SJCRH30 (cell line): ENCODE data around the gene ERCC4. TPM values are rescaled to one million over a fixed set of nuclear protein-coding genes. Genes with fewer than 3 reads are reported as not detected.
A peak's percentile ranks its signal among the peaks of the same experiment; 100 is the strongest.
"Not testable (repeated sequence)": the region's sequence is repeated elsewhere in the genome, so short reads cannot be mapped to it uniquely, and the experiment has no call there.

Experiments used
- DNase-seq, 2 experiments: peaks; one replicate each; pipeline ENCODE4 v3.0.0-alpha.2; 2015 to 2020
- H3K27ac ChIP-seq: fragments of 250-450 bp; sonication (Bioruptor Pico); 2 replicates; pipeline ENCODE4 v1.5.1; 2020; ENCODE audit warnings: mild to moderate bottlenecking, moderate library complexity
- H3K27me3 ChIP-seq: fragments of 250-450 bp; sonication (Bioruptor Pico); 2 replicates; pipeline ENCODE4 v1.5.1; 2020; ENCODE audit warnings: mild to moderate bottlenecking, moderate library complexity
- H3K36me3 ChIP-seq: fragments of 250-450 bp; sonication (Bioruptor Pico); 2 replicates; pipeline ENCODE4 v1.5.1; 2020; ENCODE audit warnings: mild to moderate bottlenecking, moderate library complexity
- H3K4me1 ChIP-seq: fragments of 250-450 bp; sonication (Bioruptor Pico); 2 replicates; pipeline ENCODE4 v1.5.1; 2020; ENCODE audit warnings: mild to moderate bottlenecking, moderate library complexity
- H3K4me3 ChIP-seq: fragments of 250-450 bp; sonication (Bioruptor Pico); 2 replicates; pipeline ENCODE4 v1.5.1; 2020; ENCODE audit warnings: mild to moderate bottlenecking, moderate library complexity
- H3K9me3 ChIP-seq: fragments of 250-450 bp; sonication (Bioruptor Pico); replicated peaks from 2 replicates; pipeline ENCODE4 v1.5.1; 2020; ENCODE audit warnings: mild to moderate bottlenecking, moderate library complexity
- total RNA-seq: library from RNA; depleted of rRNA; stranded (reverse); fragments of >200 nt; shearing (Covaris generic); gene quantifications from 2 replicates; pipeline ENCODE4 v1.2.3, GENCODE V29; 2014; rRNA removed

Gene ERCC4
- total RNA-seq: 8.3 and 9.2 TPM in 2 replicates

GRCh38 chr16:13919683-13920509 is at the start of gene ERCC4:
Gene ERCC4, plus strand, starts transcription at chr16:13920154. Its CDS starts 12 bp downstream, at chr16:13920166.
- Histone ChIP-seq H3K9me3 (no peaks in the 10 kb centered on the region), H3K4me3 (peak within 1 kb of the TSS; percentile 83), H3K27ac (peak within 1 kb of the TSS; percentile 86), H3K4me1 (no peaks in the 10 kb centered on the region), H3K27me3 (no peaks in the 10 kb centered on the region), H3K36me3 (no peaks in the 10 kb centered on the region)
- DNase-seq: peak; percentile 98 to 99

GRCh38 chr16:13873835-13874438 is 46.0 kb upstream of the ERCC4 start:
- DNase-seq: peak; percentile 11 to 50
- H3K27ac ChIP-seq: no peak overlapping the region
- no peaks in the 10 kb centered on the region for H3K9me3 ChIP-seq
- no peaks in the 10 kb centered on the region for H3K4me1 ChIP-seq
- no peaks in the 10 kb centered on the region for H3K27me3 ChIP-seq
- H3K4me3 ChIP-seq: no peak overlapping the region
- no peaks in the 10 kb centered on the region for H3K36me3 ChIP-seq

- DNase-seq: no peak
- H3K27ac ChIP-seq: no peak overlapping the region
- no peak overlapping the region for H3K4me3 ChIP-seq
- no peaks in the 10 kb centered on the region for H3K9me3 ChIP-seq
- H3K36me3 ChIP-seq: no peaks in the 10 kb centered on the region
- no peaks in the 10 kb centered on the region for H3K4me1 ChIP-seq
- no peaks in the 10 kb centered on the region for H3K27me3 ChIP-seq
Measured at GRCh38 chr16:13875614-13876284, 44.2 kb upstream of the ERCC4 start.

DNA sequence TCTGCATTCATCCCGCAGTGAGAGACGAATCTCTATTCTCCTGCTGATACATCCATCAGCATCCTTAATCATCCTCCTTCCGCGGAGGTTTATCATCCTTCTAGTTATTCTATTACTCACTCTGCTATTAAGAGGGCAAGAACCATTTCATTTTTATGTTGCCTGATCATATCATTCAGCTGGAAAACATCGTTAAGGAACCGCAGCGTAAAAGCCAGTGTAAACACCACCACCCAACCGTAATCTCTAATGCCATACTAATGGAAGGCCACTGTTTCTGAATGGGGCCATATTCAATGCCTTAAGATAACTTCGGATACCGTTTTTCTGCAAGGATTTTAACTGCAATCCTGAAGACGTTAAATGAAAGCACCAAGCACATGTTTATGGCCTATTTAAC is 36.7 kb upstream of the ERCC4 start:
- no peaks in the 10 kb centered on the region for H3K9me3 ChIP-seq
- no peak for DNase-seq
- 0 out of 2 replicates have a peak, but pooled peaks cover 3% of the 10 kb centered on the region for H3K27me3 ChIP-seq
- no peak overlapping the region for H3K4me3 ChIP-seq
- H3K36me3 ChIP-seq: no peaks in the 10 kb centered on the region
- no peak overlapping the region for H3K27ac ChIP-seq
- H3K4me1 ChIP-seq: no peaks in the 10 kb centered on the region

DNA sequence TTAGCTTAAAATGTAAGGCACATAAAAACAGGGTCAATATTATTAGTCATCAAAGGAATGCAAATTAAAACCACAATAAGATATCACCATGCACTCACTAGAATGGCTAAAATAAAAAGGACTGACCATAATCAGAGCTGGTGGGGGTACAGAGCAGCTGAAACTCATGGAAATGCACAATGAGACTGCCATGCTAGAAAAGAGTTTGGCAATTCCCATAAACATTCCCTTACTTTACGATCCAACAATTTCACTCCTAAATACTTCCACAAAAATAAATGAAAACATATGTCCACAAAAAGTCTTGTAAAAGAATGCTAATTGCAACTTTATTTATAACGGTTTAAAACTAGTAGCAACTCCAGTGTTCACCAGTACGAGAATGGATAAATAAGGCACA is 36.1 kb upstream of the ERCC4 start:
- H3K27me3 ChIP-seq: 0 out of 2 replicates have a peak, but pooled peaks cover 3% of the 10 kb centered on the region
- H3K4me3 ChIP-seq: no peak overlapping the region
- H3K9me3 ChIP-seq: no peaks in the 10 kb centered on the region
- no peaks in the 10 kb centered on the region for H3K4me1 ChIP-seq
- DNase-seq: no peak
- H3K27ac ChIP-seq: no peak overlapping the region
- H3K36me3 ChIP-seq: no peaks in the 10 kb centered on the region

GRCh38 chr16:13885700-13886099 is 34.3 kb upstream of the ERCC4 start:
- no peak overlapping the region for H3K4me3 ChIP-seq
- H3K9me3 ChIP-seq: no peaks in the 10 kb centered on the region
- DNase-seq: no peak
- no peaks in the 10 kb centered on the region for H3K4me1 ChIP-seq
- H3K36me3 ChIP-seq: no peaks in the 10 kb centered on the region
- 0 out of 2 replicates have a peak, but pooled peaks cover 3% of the 10 kb centered on the region for H3K27me3 ChIP-seq
- no peak overlapping the region for H3K27ac ChIP-seq

DNA sequence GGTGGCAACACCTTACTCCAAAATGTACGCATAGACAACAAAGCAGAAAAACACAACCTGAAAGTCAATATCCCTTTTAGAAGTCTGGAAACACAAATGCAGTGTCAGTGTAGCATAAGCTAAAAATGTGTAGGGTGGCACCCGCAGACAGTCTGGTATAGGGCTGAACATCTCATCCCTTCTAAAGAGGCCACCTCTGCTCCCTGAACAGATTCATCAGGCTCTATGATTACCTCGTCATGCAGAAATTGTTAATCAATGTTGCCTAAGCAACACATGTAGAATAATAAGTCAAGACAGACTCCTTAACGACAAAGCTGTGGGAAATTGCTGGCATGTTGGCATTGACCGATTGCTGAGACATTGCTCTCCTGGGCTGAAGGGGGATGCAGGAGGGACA is 33.3 kb upstream of the ERCC4 start:
- Histone ChIP-seq H3K9me3 (no peaks in the 10 kb centered on the region), H3K4me1 (no peaks in the 10 kb centered on the region), H3K36me3 (no peaks in the 10 kb centered on the region), H3K27me3 (0 out of 2 replicates have a peak, but pooled peaks cover 3% of the 10 kb centered on the region), H3K4me3 (no peak overlapping the region), H3K27ac (no peak overlapping the region)
- DNase-seq: no peak

DNA sequence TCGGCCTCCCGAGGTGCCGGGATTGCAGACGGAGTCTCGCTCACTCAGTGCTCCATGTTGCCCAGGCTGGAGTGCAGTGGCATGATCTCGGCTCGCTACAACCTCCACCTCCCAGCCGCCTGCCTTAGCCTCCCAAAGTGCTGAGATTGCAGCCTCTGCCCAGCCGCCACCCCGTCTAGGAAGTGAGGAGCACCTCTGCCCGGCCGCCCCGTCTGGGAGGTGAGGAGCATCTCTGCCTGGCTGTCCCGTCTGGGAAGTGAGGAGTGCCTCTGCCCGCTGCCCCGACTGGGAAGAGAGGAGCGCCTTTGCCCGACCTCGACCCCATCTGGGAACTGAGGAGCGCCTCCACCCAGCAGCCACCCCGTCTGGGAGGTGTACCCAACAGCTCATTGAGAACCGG is 30.6 kb upstream of the ERCC4 start:
- not testable (repeated sequence) for H3K4me1 ChIP-seq, H3K27ac ChIP-seq, H3K36me3 ChIP-seq, DNase-seq, H3K4me3 ChIP-seq, H3K27me3 ChIP-seq, H3K9me3 ChIP-seq

DNA sequence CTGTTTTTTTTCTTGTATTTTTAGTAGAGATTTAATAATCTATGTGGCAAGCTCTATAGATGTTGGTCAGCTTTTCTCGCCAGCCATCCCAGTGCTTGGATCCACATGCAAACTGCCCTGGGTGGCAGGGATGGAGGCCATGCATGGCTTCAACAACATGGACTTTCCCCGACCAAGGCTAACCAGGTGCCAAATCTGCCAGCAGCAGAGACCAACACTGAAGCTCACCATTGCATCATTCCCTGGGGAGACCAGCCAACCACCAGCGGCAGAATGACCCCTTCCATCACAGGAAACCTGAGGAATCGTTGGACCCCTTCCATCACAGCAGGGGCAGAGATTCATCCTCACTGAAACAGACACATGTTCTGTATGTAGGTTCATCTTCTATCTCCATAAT is 27.7 kb upstream of the ERCC4 start:
- H3K4me1 ChIP-seq: no peaks in the 10 kb centered on the region
- DNase-seq: no peak
- H3K27me3 ChIP-seq: no peaks in the 10 kb centered on the region
- no peaks in the 10 kb centered on the region for H3K9me3 ChIP-seq
- no peaks in the 10 kb centered on the region for H3K36me3 ChIP-seq
- H3K4me3 ChIP-seq: no peak overlapping the region
- H3K27ac ChIP-seq: no peak overlapping the region

- H3K9me3 ChIP-seq: no peaks in the 10 kb centered on the region
- H3K36me3 ChIP-seq: no peaks in the 10 kb centered on the region
- H3K27me3 ChIP-seq: no peaks in the 10 kb centered on the region
- no peak for DNase-seq
- H3K4me3 ChIP-seq: no peak overlapping the region
- H3K4me1 ChIP-seq: no peaks in the 10 kb centered on the region
- no peak overlapping the region for H3K27ac ChIP-seq
Measured at GRCh38 chr16:13895516-13895915, 24.4 kb upstream of the ERCC4 start.

GRCh38 chr16:13896543-13897182 is 23.3 kb upstream of the ERCC4 start:
- H3K27me3 ChIP-seq: no peaks in the 10 kb centered on the region
- no peaks in the 10 kb centered on the region for H3K36me3 ChIP-seq
- no peak overlapping the region for H3K27ac ChIP-seq
- H3K4me3 ChIP-seq: no peak overlapping the region
- DNase-seq: peak in 1 of 2 experiments; percentile 15
- H3K9me3 ChIP-seq: no peaks in the 10 kb centered on the region
- no peaks in the 10 kb centered on the region for H3K4me1 ChIP-seq

- H3K36me3 ChIP-seq: no peaks in the 10 kb centered on the region
- H3K27ac ChIP-seq: no peak overlapping the region
- H3K27me3 ChIP-seq: no peaks in the 10 kb centered on the region
- no peaks in the 10 kb centered on the region for H3K4me1 ChIP-seq
- H3K4me3 ChIP-seq: no peak overlapping the region
- DNase-seq: no peak
- no peaks in the 10 kb centered on the region for H3K9me3 ChIP-seq
Measured at GRCh38 chr16:13897806-13898205, 22.1 kb upstream of the ERCC4 start.

DNA sequence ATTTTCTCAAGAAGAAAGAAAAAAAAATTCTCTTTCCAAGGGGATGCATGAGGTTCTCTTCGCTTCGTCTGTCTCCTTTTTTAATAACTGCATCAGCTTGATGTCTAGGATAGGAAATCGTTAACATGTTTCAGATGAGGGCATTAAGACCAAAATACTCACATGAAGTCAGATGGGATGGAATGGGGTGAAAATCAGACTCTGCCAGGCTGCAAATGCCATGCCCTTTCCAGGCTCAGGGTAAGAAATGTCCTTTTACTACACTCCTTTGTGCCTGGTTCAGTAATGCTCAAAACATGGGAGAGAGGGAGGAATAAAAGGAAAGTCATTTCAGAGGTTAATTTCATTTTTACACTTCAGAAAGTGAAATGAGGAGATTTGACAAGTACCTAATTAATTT is 21.7 kb upstream of the ERCC4 start:
- no peak for DNase-seq
- H3K9me3 ChIP-seq: no peaks in the 10 kb centered on the region
- H3K27me3 ChIP-seq: no peaks in the 10 kb centered on the region
- H3K27ac ChIP-seq: no peak overlapping the region
- no peaks in the 10 kb centered on the region for H3K4me1 ChIP-seq
- H3K4me3 ChIP-seq: no peak overlapping the region
- no peaks in the 10 kb centered on the region for H3K36me3 ChIP-seq

- H3K27me3 ChIP-seq: no peaks in the 10 kb centered on the region
- no peak for DNase-seq
- no peaks in the 10 kb centered on the region for H3K9me3 ChIP-seq
- H3K36me3 ChIP-seq: no peaks in the 10 kb centered on the region
- no peak overlapping the region for H3K4me3 ChIP-seq
- H3K27ac ChIP-seq: no peak overlapping the region
- no peaks in the 10 kb centered on the region for H3K4me1 ChIP-seq
Measured at GRCh38 chr16:13902052-13902451, 17.9 kb upstream of the ERCC4 start.

DNA sequence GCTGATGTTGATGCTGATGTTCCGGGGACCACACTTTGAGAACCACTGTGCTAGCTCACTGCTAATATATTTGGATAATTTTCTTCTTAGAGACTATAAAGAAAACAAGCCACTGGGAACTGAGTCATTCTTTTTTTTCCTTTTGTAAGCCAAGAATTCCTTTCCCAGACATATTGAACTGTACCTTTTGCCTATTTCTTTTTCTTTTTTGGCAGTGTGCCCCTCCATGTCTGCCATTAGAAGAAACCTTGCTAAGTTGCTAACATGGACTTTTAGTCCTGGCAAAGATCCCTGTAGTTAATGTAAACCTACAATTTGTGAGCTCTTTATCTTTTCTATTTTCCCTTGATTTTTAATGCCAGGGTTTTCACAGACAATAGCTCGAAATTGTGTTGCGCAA is 17.3 kb upstream of the ERCC4 start:
- Histone ChIP-seq H3K4me1 (no peaks in the 10 kb centered on the region), H3K27ac (no peak overlapping the region), H3K4me3 (no peak overlapping the region), H3K9me3 (no peaks in the 10 kb centered on the region), H3K27me3 (no peaks in the 10 kb centered on the region), H3K36me3 (no peaks in the 10 kb centered on the region)
- no peak for DNase-seq
